GM19023 (cell line): ENCODE measurements around the gene ZBTB34.

ENCODE experiments used
- ATAC-seq: cut with Tn5 transposase; IDR thresholded peaks from one replicate; pipeline ENCODE4 v1.9.1; 2021; ENCODE audit warnings: mild to moderate bottlenecking, moderate library complexity; ENCODE audit not compliant: unreplicated experiment

ZBTB34 gene

DNA sequence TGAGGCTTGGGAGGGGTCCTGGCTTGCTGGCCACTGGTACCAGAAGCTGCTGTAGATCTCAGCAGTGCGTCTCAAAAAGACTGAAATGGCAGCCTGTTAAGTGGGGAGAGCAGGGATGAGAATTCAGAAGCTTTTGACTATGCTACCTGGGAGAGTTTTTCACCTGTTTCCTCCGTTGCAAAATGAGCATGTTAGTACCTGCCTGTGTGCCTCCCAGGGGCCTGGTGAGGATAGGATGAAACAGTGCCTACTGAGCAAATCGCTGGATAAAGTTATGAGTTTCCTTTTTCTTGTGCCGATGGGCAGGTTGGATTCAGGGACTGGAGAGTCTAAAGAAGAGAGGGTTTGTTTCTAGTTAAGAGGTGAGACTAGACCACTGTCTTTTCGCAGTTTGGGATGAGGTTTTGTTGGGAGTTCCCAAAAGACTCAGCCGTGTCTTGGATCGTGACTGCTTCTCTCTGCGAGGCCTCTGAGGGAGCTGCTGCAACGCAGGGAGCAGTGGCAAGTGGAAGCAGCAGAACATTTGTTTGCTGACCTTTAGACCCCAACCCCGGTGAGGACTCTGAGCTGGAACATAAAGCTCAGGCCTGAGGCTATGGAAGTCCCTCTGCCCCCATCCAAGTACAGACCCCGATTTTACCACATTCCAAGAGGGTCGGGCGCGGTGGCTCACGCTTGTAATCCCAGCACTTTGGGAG is 55.6 kb downstream of the ZBTB34 start:
- no peak for ATAC-seq

DNA sequence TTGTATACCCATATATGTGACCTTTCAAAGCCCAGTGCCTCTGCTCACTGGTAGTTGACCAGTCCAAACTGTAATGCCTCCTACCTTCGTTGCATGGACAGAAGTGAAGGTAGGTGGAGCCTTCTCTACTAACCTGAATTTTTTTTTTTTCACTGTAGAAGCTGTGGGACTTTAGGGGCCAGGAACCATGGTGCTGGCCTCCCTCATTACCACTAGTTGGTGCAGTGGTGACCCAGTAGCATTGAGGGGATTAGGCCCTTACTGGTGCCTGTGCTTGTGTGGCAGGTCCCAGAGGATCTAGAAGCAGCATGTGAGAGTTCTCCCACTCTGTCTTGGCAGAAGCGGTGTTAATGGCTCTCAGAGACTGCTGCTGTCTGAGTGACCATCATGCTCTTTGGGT is 56.5 kb downstream of the ZBTB34 start:
- no peak for ATAC-seq

GRCh38 chr9:126919193-126919592 is 58.8 kb downstream of the ZBTB34 start:
- no peak for ATAC-seq

- ATAC-seq: no peak
These were observed 65.4 kb downstream of the ZBTB34 start for GRCh38 chr9:126925876-126926275.

GRCh38 chr9:126926364-126926763 is 65.9 kb downstream of the ZBTB34 start:
- ATAC-seq: no peak

DNA sequence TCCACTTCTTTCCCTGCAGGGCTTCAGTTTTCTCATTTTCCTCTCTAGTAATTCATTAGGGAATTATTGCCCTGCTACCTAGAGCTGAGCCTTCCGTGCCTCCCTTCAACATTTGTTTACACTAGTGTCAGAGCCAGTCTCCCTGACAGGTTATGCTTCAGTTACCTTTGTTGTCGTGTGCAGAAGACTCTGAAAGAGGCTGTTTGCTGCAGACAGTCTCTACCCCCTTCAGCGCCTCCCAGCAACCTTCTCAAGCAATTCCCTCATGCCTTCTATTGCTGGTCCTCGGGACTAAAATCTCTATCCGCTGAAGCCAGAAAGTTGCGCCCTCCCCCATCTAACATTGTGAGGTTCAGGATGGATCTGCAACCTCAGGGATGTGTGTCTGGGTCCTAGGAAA is 67.0 kb downstream of the ZBTB34 start:
- no peak for ATAC-seq

DNA sequence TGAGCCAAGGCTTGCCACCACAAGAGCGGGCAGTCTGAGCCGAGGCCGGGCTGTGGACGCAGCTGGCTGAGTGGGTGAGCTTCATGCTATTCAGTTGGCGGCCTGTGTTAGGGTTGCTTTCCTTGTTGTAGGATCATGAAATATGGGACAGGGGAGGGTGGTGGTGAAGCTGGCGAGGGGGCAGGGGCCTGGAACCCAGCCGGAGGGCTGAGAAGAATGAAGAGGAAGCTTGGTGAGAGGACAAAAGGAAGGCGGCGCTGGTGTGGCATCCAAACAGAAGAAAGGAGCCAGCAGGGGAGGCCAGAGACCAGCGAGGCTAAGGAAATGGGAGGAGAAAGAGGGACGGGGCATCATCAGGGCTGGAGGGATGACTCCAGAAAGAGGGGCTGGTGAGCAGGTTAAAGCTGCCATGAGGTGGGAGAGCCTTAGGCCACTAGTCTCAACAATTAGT is 72.5 kb downstream of the ZBTB34 start:
- ATAC-seq: no peak

DNA sequence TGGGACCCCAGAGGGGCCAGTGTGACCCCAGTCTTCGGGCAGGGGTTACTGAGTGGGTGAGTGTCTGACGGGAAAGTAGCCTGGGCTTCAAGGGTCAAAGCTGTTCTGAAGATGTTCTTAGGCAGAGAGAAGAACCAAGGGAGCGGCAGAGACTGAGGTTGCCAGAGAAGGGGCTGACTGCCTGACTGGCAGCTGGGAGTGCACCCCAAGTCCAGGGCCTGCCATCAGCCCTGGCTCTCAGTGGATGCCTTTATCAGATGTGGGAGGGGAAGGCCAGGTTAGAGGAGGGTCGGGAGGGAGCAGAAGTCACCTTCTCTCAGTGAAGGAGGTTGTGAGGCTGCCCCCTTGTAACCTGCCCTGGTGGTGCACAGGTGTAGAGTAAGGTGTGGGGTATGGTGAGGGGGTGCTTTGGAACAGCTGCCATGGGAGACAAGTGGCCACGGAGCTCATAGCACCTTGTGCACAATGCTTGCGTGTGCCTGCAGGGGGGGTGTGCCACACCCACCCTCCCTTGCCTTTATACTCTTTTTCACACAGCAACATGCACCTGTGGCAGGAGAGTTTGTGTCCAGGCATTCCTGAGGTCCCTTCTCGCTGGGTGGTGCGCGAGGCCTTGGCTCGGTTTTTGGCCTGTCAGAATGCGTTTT is 73.0 kb downstream of the ZBTB34 start:
- ATAC-seq: no peak

DNA sequence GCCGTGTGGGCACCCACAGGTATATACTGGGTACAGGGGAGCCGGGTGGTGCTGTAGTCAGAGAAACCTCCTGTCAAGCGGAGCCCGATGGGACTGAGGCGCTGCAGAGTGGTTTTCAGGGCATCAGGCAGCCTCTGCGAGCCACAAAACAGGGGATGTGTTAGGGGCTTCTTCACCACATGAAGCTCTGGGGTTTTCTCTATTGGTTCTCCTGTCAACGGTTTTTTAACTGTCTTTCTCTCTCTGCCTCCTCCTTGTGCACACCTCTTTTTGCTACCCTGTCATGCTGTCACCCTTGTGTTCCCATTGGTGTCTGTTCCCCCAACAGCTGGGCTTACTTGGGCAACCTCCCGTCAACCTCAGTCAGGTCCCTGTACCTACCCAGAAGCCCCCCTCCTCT is 74.0 kb downstream of the ZBTB34 start:
- ATAC-seq: no peak
